Panc1 (cell line): ENCODE data around the gene PYDC1. TPM values are rescaled to one million over a fixed set of nuclear protein-coding genes. Genes with fewer than 3 reads are reported as not detected.

Source experiments
- ATAC-seq: fragments of 200-7000 bp; cut with Tn5 transposase; 2 replicates; pipeline ENCODE4 v1.9.1; 2020; ENCODE audit warnings: mild to moderate bottlenecking, moderate library complexity
- BruUV-seq: library from RNA; stranded (reverse); fragments of 400-500 nt; replicated peaks from 2 replicates; lab custom pipeline; 2021; lab: Mats Ljungman, UMichigan
- CTCF ChIA-PET: fragments of 300-600 bp; sonication (Branson Sonifier 250); formaldehyde crosslinking; loops from one replicate; lab custom pipeline; 2022; ENCODE audit warnings: antibody characterized with exemption; lab: Charles Lee
- POLR2A ChIA-PET: fragments of 300-600 bp; sonication (Branson Sonifier 250); formaldehyde crosslinking; loops from one replicate; lab custom pipeline; 2022; ENCODE audit warnings: antibody characterized with exemption; lab: Charles Lee
- DNase-seq: peaks from one replicate; pipeline ENCODE4 v3.0.0-alpha.2; 2010; ENCODE audit warnings: low read depth, low spot score
- H3K27ac ChIP-seq: 2 replicates; pipeline ENCODE4 v1.5.1; 2011; ENCODE audit warnings: mild to moderate bottlenecking, low read length, inconsistent platforms
- H3K27me3 ChIP-seq: fragments of 200-500 bp; sonication (Bioruptor generic); 2 replicates; pipeline ENCODE4 v1.6.0; 2014; ENCODE audit warnings: low read length, inconsistent platforms; ENCODE audit not compliant: control insufficient read depth, insufficient read depth
- H3K36me3 ChIP-seq: fragments of 200-500 bp; sonication (Bioruptor generic); 2 replicates; pipeline ENCODE4 v1.5.1; 2014; ENCODE audit warnings: inconsistent platforms, mild to moderate bottlenecking, low read length, moderate library complexity; ENCODE audit not compliant: control insufficient read depth, insufficient read depth
- H3K4me1 ChIP-seq: 2 replicates; pipeline ENCODE4 v1.5.1; 2011; ENCODE audit warnings: inconsistent platforms, mild to moderate bottlenecking, low read length, moderate library complexity; ENCODE audit not compliant: control insufficient read depth, insufficient read depth
- H3K4me3 ChIP-seq, 2 experiments: 2 replicates each; pipeline ENCODE4 v1.5.1; 2011 to 2012; ENCODE audit warnings: low read depth in 2 of 2, low read length in 2 of 2, mild to moderate bottlenecking in 2 of 2, inconsistent platforms in 1 of 2, moderate library complexity in 1 of 2
- H3K9me3 ChIP-seq: fragments of 200-500 bp; sonication (Bioruptor generic); 2 replicates; pipeline ENCODE4 v1.5.1; 2014; ENCODE audit warnings: low read depth, mild to moderate bottlenecking, inconsistent platforms, low read length, moderate library complexity; ENCODE audit not compliant: control insufficient read depth, insufficient read depth
- POLR2AphosphoS5 ChIP-seq: IDR thresholded peaks from 2 replicates; pipeline ENCODE4 v1.6.1; 2012; ENCODE audit warnings: mild to moderate bottlenecking, low read depth, low read length, moderate library complexity
- REST ChIP-seq, 2 experiments: IDR thresholded peaks; 2 replicates each; pipeline ENCODE4 v1.6.1; 2011 to 2012; ENCODE audit warnings: low read depth in 2 of 2, control low read depth in 1 of 2, low read length in 1 of 2, mild to moderate bottlenecking in 1 of 2, moderate library complexity in 1 of 2; ENCODE audit not compliant: insufficient read depth in 1 of 2
- SIN3A ChIP-seq: IDR thresholded peaks from 2 replicates; pipeline ENCODE4 v1.6.1; 2012; ENCODE audit warnings: low read depth, mild to moderate bottlenecking, low read length, moderate library complexity, borderline replicate concordance; ENCODE audit not compliant: insufficient read depth
- TCF7L2 ChIP-seq: IDR thresholded peaks from 2 replicates; pipeline ENCODE4 v1.6.1; 2011; ENCODE audit warnings: mild to moderate bottlenecking, low read depth, low read length, inconsistent platforms
- in situ Hi-C: cut with HindIII; loops from 2 replicates; pipeline ENCODE4 v1.10.0; 2016; ENCODE audit warnings: low sequenced_read_pairs, low pct_unique_long_range_greater_than_20kb
- intact Hi-C: fragments of 100-400 bp; cut with micrococcal nuclease; formaldehyde crosslinking; loops from one replicate; pipeline ENCODE4 v1.10.0; 2022; ENCODE audit not compliant: unreplicated experiment
- total RNA-seq: library from RNA; stranded (reverse); gene quantifications from one replicate; pipeline ENCODE4 v1.2.1, GENCODE V29; 2021; ENCODE audit not compliant: unreplicated experiment
- TF ChIP-seq, protein P1 (sequence below): fragments of 450-650 bp; IDR thresholded peaks from 2 replicates; pipeline ENCODE4 v1.5.1; 2017; ENCODE audit warnings: mild to moderate bottlenecking

The PYDC1 gene
- total RNA-seq, 1 experiment from 2014 or later, result not detected

- intact Hi-C loops, result no loop called here
- no peaks in the 10 kb centered on the region for H3K4me1 ChIP-seq
- no peak for TF ChIP-seq SIN3A
- no peak for TF ChIP-seq TCF7L2
- no peak for TF ChIP-seq POLR2AphosphoS5
- no peak for TF ChIP-seq REST (IDR thresholded peaks at IDR 0.05; ENCODE audit: insufficient read depth in 1 of 2, low read depth in 2 of 2, low read length in 1 of 2)
- in situ Hi-C loops, result no loop called here
- no peaks in the 10 kb centered on the region for H3K27me3 ChIP-seq
- no peaks in the 10 kb centered on the region for H3K9me3 ChIP-seq
- H3K4me3 ChIP-seq, result no peak overlapping the region
- no TSS peak for BruUV-seq
- ChIA-PET POLR2A (no interaction called here), CTCF (no interaction called here)
- no peak for DNase-seq
- ATAC-seq, result no peak
- H3K36me3 ChIP-seq, result no peaks in the 10 kb centered on the region
- H3K27ac ChIP-seq, result no peak overlapping the region
Measured at GRCh38 chr16:31251435-31251834, 34.5 kb upstream of the PYDC1 start.

GRCh38 chr16:31250782-31251384 is 33.9 kb upstream of the PYDC1 start:
- ATAC-seq (no peak), DNase-seq (no peak)
- no peaks in the 10 kb centered on the region for H3K4me1 ChIP-seq
- intact Hi-C loops, result no loop called here
- no peaks in the 10 kb centered on the region for H3K27me3 ChIP-seq
- ChIA-PET CTCF (no interaction called here), POLR2A (no interaction called here)
- no TSS peak for BruUV-seq
- TF ChIP-seq TCF7L2 (no peak), REST (IDR thresholded peaks at IDR 0.05; ENCODE audit: insufficient read depth in 1 of 2, low read depth in 2 of 2, low read length in 1 of 2) (no peak), POLR2AphosphoS5 (no peak), SIN3A (no peak)
- TF ChIP-seq, protein P1, sequence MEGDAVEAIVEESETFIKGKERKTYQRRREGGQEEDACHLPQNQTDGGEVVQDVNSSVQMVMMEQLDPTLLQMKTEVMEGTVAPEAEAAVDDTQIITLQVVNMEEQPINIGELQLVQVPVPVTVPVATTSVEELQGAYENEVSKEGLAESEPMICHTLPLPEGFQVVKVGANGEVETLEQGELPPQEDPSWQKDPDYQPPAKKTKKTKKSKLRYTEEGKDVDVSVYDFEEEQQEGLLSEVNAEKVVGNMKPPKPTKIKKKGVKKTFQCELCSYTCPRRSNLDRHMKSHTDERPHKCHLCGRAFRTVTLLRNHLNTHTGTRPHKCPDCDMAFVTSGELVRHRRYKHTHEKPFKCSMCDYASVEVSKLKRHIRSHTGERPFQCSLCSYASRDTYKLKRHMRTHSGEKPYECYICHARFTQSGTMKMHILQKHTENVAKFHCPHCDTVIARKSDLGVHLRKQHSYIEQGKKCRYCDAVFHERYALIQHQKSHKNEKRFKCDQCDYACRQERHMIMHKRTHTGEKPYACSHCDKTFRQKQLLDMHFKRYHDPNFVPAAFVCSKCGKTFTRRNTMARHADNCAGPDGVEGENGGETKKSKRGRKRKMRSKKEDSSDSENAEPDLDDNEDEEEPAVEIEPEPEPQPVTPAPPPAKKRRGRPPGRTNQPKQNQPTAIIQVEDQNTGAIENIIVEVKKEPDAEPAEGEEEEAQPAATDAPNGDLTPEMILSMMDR, result no peak
- no peak overlapping the region for H3K4me3 ChIP-seq
- H3K36me3 ChIP-seq, result no peaks in the 10 kb centered on the region
- H3K27ac ChIP-seq, result no peak overlapping the region
- in situ Hi-C loops, result no loop called here
- H3K9me3 ChIP-seq, result no peaks in the 10 kb centered on the region
